Fibroblast of lung (primary cell): ENCODE results near the gene TRPC4AP. TPM values are rescaled to one million over a fixed set of nuclear protein-coding genes. Genes with fewer than 3 reads are reported as not detected.

Source experiments
- DNase-seq, 2 donors: peaks; one replicate each; pipeline versions ENCODE4 v3.0.0 to v3.0.0-alpha.2; 2010; ENCODE audit warnings: low read depth in 2 of 2
- H2AFZ ChIP-seq: 2 replicates; pipeline ENCODE4 v1.5.1; 2012; ENCODE audit warnings: low read length, control low read depth, inconsistent platforms
- H3K27ac ChIP-seq: 2 replicates; pipeline ENCODE4 v1.5.1; 2011; ENCODE audit warnings: low read length, control low read depth; ENCODE audit not compliant: insufficient read depth
- H3K27me3 ChIP-seq: 2 replicates; pipeline ENCODE4 v1.5.1; 2011; ENCODE audit warnings: mild to moderate bottlenecking, low read length; ENCODE audit not compliant: control insufficient read depth, insufficient read depth
- H3K36me3 ChIP-seq: 2 replicates; pipeline ENCODE4 v1.5.1; 2011; ENCODE audit warnings: low read length; ENCODE audit not compliant: control insufficient read depth, insufficient read depth
- H3K4me1 ChIP-seq: 2 replicates; pipeline ENCODE4 v1.5.1; 2011; ENCODE audit warnings: low read length; ENCODE audit not compliant: control insufficient read depth, insufficient read depth; ENCODE audit errors: extremely low read depth
- H3K4me2 ChIP-seq: 2 replicates; pipeline ENCODE4 v1.5.1; 2011; ENCODE audit warnings: low read length, control low read depth; ENCODE audit not compliant: insufficient read depth; ENCODE audit errors: extremely low read depth
- H3K4me3 ChIP-seq, 4 experiments: fragments of 200-600 bp in 1 of 4; sonication (generic) in 1 of 4; replicated peaks in 1 of 4; 2 replicates each; pipeline ENCODE4 v1.5.1; 2011 to 2016; ENCODE audit warnings: low read length in 4 of 4, low read depth in 3 of 4, mild to moderate bottlenecking in 3 of 4, control low read depth in 2 of 4, inconsistent platforms in 1 of 4, mixed read lengths in 1 of 4; ENCODE audit not compliant: insufficient read depth in 1 of 4; ENCODE audit errors: control extremely low read depth in 1 of 4
- H3K79me2 ChIP-seq: 2 replicates; pipeline ENCODE4 v1.5.1; 2012; ENCODE audit warnings: mild to moderate bottlenecking, low read length, inconsistent platforms; ENCODE audit not compliant: control insufficient read depth, insufficient read depth
- H3K9ac ChIP-seq: 2 replicates; pipeline ENCODE4 v1.5.1; 2011; ENCODE audit warnings: mild to moderate bottlenecking, low read length, control low read depth; ENCODE audit not compliant: insufficient read depth
- H3K9me3 ChIP-seq: 2 replicates; pipeline ENCODE4 v1.5.1; 2012; ENCODE audit warnings: low read depth, low read length; ENCODE audit not compliant: control insufficient read depth, insufficient read depth
- H4K20me1 ChIP-seq: 2 replicates; pipeline ENCODE4 v1.5.1; 2011; ENCODE audit warnings: low read length; ENCODE audit not compliant: control insufficient read depth, insufficient read depth; ENCODE audit errors: extremely low read depth
- EZH2 ChIP-seq: IDR thresholded peaks from 2 replicates; pipeline ENCODE4 v1.5.1; 2012; ENCODE audit warnings: low read length, control low read depth, mild to moderate bottlenecking; ENCODE audit errors: missing control alignments
- polyA plus RNA-seq, 2 donors: library from polyadenylated mRNA; depleted of rRNA in 1 of 2; stranded (reverse) in 1 of 2; unstranded in 1 of 2; fragments of >200 nt; gene quantifications; 2 replicates each; pipeline ENCODE4 v1.2.1, GENCODE V29; 2011 to 2012; ENCODE audit warnings: missing spikeins in 1 of 2
- total RNA-seq: library from RNA; depleted of rRNA; stranded (reverse); fragments of >200 nt; gene quantifications from 2 replicates; pipeline ENCODE4 v1.2.1, GENCODE V29; 2014
- TF ChIP-seq, protein P1 (sequence below), 2 donors: IDR thresholded peaks in 1 of 2; conservative IDR thresholded peaks in 1 of 2; 1 replicate in 1 of 2; 2 replicates in 1 of 2; pipeline ENCODE4 v1.5.1; 2011 to 2012; ENCODE audit warnings: low read length in 2 of 2, control low read depth in 1 of 2, inconsistent platforms in 1 of 2, low read depth in 1 of 2, mild to moderate bottlenecking in 1 of 2

The TRPC4AP gene
- total and polyA plus RNA-seq, 2 donors (not counting 1 experiment from before 2014, with no cell fraction given), result 63.1 to 89.7 TPM

GRCh38 chr20:35104685-35105295, 12.2 kb upstream of the TRPC4AP start:
- Histone ChIP-seq H3K4me1 (no peaks in the 10 kb centered on the region), H3K36me3 (no peaks in the 10 kb centered on the region), H3K4me3 (no peak overlapping the region), H4K20me1 (no peaks in the 10 kb centered on the region), H3K27me3 (no peaks in the 10 kb centered on the region), H3K79me2 (no peaks in the 10 kb centered on the region), H3K9me3 (no peaks in the 10 kb centered on the region), H3K9ac (no peak overlapping the region), H2AFZ (no peak overlapping the region), H3K4me2 (no peak overlapping the region), H3K27ac (no peak overlapping the region)
- no peak for DNase-seq
- TF ChIP-seq, protein P1, sequence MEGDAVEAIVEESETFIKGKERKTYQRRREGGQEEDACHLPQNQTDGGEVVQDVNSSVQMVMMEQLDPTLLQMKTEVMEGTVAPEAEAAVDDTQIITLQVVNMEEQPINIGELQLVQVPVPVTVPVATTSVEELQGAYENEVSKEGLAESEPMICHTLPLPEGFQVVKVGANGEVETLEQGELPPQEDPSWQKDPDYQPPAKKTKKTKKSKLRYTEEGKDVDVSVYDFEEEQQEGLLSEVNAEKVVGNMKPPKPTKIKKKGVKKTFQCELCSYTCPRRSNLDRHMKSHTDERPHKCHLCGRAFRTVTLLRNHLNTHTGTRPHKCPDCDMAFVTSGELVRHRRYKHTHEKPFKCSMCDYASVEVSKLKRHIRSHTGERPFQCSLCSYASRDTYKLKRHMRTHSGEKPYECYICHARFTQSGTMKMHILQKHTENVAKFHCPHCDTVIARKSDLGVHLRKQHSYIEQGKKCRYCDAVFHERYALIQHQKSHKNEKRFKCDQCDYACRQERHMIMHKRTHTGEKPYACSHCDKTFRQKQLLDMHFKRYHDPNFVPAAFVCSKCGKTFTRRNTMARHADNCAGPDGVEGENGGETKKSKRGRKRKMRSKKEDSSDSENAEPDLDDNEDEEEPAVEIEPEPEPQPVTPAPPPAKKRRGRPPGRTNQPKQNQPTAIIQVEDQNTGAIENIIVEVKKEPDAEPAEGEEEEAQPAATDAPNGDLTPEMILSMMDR (conservative IDR thresholded peaks at IDR 0.05 in 1 of 2, IDR thresholded peaks at IDR 0.05 in 1 of 2; ENCODE audit: low read depth in 1 of 2, low read length in 2 of 2), result no peak
- TF ChIP-seq EZH2, result no peak

DNA sequence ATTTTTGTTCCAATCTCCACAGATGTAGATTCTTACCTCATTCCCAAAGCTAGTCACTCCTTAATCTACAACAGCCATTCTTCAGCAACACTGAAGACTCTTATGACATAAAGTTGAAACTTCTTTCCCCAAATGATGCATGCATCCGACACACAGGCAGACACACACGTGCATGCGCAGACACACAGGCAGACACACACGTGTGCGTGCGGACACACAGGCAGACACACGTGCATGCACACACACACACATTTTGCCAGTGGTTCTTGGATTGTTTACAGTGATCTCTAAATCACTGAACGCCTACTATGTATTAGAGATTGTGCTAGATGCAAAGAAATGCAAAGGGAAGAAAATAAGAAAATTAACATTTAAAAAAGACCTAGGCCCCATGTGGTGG, 9.0 kb upstream of the TRPC4AP start:
- no peaks in the 10 kb centered on the region for H4K20me1 ChIP-seq
- H3K4me3 ChIP-seq, result no peak overlapping the region
- no peak overlapping the region for H2AFZ ChIP-seq
- no peaks in the 10 kb centered on the region for H3K27me3 ChIP-seq
- H3K4me1 ChIP-seq, result no peaks in the 10 kb centered on the region
- no peaks in the 10 kb centered on the region for H3K79me2 ChIP-seq
- no peak for DNase-seq
- TF ChIP-seq EZH2, result no peak
- TF ChIP-seq, protein P1 (conservative IDR thresholded peaks at IDR 0.05 in 1 of 2, IDR thresholded peaks at IDR 0.05 in 1 of 2; ENCODE audit: low read depth in 1 of 2, low read length in 2 of 2), result no peak
- no peak overlapping the region for H3K4me2 ChIP-seq
- H3K27ac ChIP-seq, result no peak overlapping the region
- H3K9me3 ChIP-seq, result no peaks in the 10 kb centered on the region
- H3K9ac ChIP-seq, result no peak overlapping the region
- H3K36me3 ChIP-seq, result no peaks in the 10 kb centered on the region

DNA sequence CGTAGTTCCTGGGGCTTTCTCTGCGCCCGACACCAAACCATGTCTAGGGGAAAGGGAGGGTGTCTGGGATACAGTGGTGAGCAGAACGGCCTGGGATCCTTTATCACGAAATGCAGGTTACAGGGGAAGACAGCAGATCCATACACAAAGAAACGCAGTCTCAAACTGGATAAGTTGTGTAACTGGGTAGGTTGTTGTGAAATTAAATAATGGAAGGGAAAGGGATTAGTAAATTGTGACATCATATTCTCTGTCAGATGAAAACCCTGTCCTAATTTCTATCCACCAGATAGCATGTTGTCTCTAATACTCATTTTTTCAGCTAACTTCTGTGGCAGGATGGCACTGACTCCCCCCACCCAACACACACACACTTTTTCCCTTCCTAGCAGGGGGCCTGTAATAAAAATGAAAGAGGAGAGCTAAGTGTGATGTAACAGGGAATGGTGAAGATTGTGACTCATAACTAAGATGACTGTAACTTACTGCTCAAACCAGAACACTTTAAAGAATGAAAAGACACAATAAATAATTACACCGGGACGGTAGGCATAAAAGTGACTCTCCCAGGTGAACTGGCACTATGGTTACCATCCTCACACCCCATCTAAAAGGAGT, 769 bp upstream of the TRPC4AP start:
- Histone ChIP-seq H3K27me3 (no peaks in the 10 kb centered on the region), H3K9me3 (no peaks in the 10 kb centered on the region), H3K36me3 (no peaks in the 10 kb centered on the region), H3K4me1 (peaks cover 7% of the 10 kb centered on the region), H3K9ac (no peak overlapping the region), H4K20me1 (no peaks in the 10 kb centered on the region), H3K4me3 (peak overlapping the region in 1 of 4 experiments; percentile 99), H3K4me2 (no peak overlapping the region), H3K79me2 (peaks cover 39% of the 10 kb centered on the region), H2AFZ (peak overlapping the region; percentile 93), H3K27ac (peak overlapping the region; percentile 97)
- TF ChIP-seq, protein P1 (conservative IDR thresholded peaks at IDR 0.05 in 1 of 2, IDR thresholded peaks at IDR 0.05 in 1 of 2; ENCODE audit: low read depth in 1 of 2, low read length in 2 of 2), result no peak
- TF ChIP-seq EZH2, result no peak
- DNase-seq, result peak; percentile 71 to 80
